IPS-NIHi7 (cell line): ENCODE measurements around the gene NR2F2.
A peak's percentile ranks its signal among the peaks of the same experiment; 100 is the strongest.

ENCODE experiments used
- DNase-seq: peaks from one replicate; pipeline ENCODE4 v3.0.0; 2012; ENCODE audit warnings: mixed read lengths; ENCODE audit errors: extremely low spot score

NR2F2 gene

GRCh38 chr15:96330450-96331143 lies at the start of gene NR2F2:
NR2F2 (plus strand) TSS chr15:96330700; CDS start chr15:96332106, 1,406 bp downstream.
- peak; percentile 90 for DNase-seq

- DNase-seq: peak; percentile 55
Measured at GRCh38 chr15:96285305-96285704, 45.2 kb upstream of the NR2F2 start.

- no peak for DNase-seq
Measured at GRCh38 chr15:96285729-96286254, 44.7 kb upstream of the NR2F2 start.

- DNase-seq: no peak
Measured at GRCh38 chr15:96290679-96291078, 39.8 kb upstream of the NR2F2 start.

- DNase-seq: no peak
Measured at GRCh38 chr15:96292635-96293034, 37.9 kb upstream of the NR2F2 start.

GRCh38 chr15:96293441-96293840 lies 37.1 kb upstream of the NR2F2 start:
- no peak for DNase-seq

- DNase-seq: no peak
Measured at GRCh38 chr15:96294766-96295165, 35.7 kb upstream of the NR2F2 start.

- no peak for DNase-seq
Measured at GRCh38 chr15:96296264-96296663, 34.2 kb upstream of the NR2F2 start.

GRCh38 chr15:96297783-96298182 lies 32.7 kb upstream of the NR2F2 start:
- DNase-seq: no peak

- no peak for DNase-seq
Measured at GRCh38 chr15:96298217-96298616, 32.3 kb upstream of the NR2F2 start.

- no peak for DNase-seq
Measured at GRCh38 chr15:96300836-96301235, 29.7 kb upstream of the NR2F2 start.

GRCh38 chr15:96303503-96304056 lies 26.9 kb upstream of the NR2F2 start:
- DNase-seq: no peak

- no peak for DNase-seq
Measured at GRCh38 chr15:96304839-96305238, 25.7 kb upstream of the NR2F2 start.

GRCh38 chr15:96306321-96306720 lies 24.2 kb upstream of the NR2F2 start:
- DNase-seq: no peak

GRCh38 chr15:96307856-96308394 lies 22.6 kb upstream of the NR2F2 start:
- DNase-seq: no peak

- no peak for DNase-seq
Measured at GRCh38 chr15:96309143-96309660, 21.3 kb upstream of the NR2F2 start.

- no peak for DNase-seq
Measured at GRCh38 chr15:96311256-96311955, 19.1 kb upstream of the NR2F2 start.

GRCh38 chr15:96311956-96312294 lies 18.6 kb upstream of the NR2F2 start:
- no peak for DNase-seq

GRCh38 chr15:96312641-96313335 lies 17.7 kb upstream of the NR2F2 start:
- no peak for DNase-seq

GRCh38 chr15:96314518-96314917 lies 16.0 kb upstream of the NR2F2 start:
- DNase-seq: no peak

GRCh38 chr15:96314963-96315362 lies 15.5 kb upstream of the NR2F2 start:
- DNase-seq: no peak
